Astrocyte (in vitro differentiated cells and primary cell): Measurements from ENCODE around the gene MOB3A.

ENCODE experiments used
- CTCF ChIP-seq: IDR thresholded peaks from 2 replicates; pipeline ENCODE4 v1.5.1; 2011; ENCODE audit warnings: low read depth, mild to moderate bottlenecking, inconsistent platforms, low read length, moderate library complexity; ENCODE audit not compliant: insufficient read depth
- EZH2 ChIP-seq: IDR thresholded peaks from 2 replicates; pipeline ENCODE4 v1.6.1; 2012; ENCODE audit warnings: mild to moderate bottlenecking, low read length, inconsistent platforms; ENCODE audit not compliant: insufficient read depth

- TF ChIP-seq CTCF (no peak), EZH2 (no peak)
Observed at GRCh38 chr19:2047449-2048103, 48.5 kb downstream of the MOB3A start.
